Stimulated activated CD8-positive, alpha-beta memory T cell treated with anti-CD3 and anti-CD28 coated beads, Interleukin-2, amount 100 ng/mL, for 48 hours (primary cell): Measurements from ENCODE around the gene TAAR1.
"Not testable (repeated sequence)": the region's sequence is repeated elsewhere in the genome, so short reads cannot be mapped to it uniquely, and the experiment has no call there.

ENCODE experiments used
- DNase-seq, 2 donors: peaks; one replicate each; pipeline ENCODE4 v3.0.0-alpha.2; 2020; ENCODE audit warnings: low read depth in 2 of 2

Gene TAAR1

GRCh38 chr6:132663661-132664060 is 4.7 kb upstream of the TAAR1 start:
- no peak for DNase-seq

DNA sequence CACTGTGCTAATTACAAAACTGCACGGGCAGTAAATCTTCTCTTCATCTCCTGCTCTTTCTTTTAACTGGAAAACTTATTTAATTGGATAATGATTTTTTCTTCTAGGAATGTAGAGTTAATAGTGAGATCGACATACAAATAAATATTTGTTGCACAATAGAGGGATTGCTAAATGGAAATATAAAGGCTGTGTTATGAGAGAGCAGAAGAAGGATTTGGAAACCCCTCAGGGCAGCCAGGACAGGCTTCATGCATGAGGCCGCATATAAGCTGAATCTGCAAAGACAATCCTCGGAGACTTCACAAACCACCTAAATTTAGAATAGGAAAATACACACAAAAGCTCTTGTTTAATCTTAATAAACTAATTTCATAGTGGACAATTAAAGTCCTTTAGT is 2.9 kb upstream of the TAAR1 start:
- DNase-seq, result no peak

DNA sequence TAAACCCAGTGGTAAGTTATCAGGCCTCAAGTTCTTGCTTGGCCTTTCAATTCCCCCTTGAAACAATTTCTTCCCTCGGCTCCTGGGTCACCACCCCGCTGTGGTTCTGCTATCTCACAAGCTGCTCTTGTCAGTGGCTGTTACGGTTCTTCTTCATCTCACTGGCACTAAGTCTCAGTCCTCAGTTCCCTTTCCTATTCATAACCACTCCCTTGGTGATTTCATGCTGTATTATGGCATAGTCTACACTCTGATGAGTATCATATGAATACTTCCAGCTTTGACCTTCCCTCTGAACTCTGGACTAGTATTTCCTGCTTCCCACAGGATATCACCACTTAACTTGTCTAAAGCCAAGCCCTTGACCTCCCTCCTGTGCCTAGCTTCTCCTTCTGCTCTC is 7.9 kb downstream of the TAAR1 start:
- DNase-seq, result no peak

GRCh38 chr6:132650429-132650828 is 8.6 kb downstream of the TAAR1 start:
- DNase-seq, result no peak

DNA sequence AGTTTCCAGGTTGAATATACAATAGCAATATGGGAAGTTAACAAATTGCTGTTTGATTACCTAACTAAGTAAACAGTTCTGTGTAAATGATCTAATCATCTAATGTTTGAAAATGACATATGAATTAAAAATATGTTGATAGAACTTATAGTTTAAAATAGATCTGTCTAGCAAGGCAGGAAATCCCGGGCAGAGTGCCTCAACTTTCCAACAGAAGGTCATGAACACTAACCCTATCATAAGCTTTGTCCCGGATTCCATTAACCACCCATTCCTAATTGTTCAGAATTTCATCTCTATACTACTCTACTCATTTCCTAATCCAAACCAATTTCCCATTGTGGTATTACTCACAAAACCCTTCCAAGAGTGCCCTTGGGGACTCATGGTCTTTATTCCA is 10.2 kb downstream of the TAAR1 start:
- DNase-seq, result no peak

DNA sequence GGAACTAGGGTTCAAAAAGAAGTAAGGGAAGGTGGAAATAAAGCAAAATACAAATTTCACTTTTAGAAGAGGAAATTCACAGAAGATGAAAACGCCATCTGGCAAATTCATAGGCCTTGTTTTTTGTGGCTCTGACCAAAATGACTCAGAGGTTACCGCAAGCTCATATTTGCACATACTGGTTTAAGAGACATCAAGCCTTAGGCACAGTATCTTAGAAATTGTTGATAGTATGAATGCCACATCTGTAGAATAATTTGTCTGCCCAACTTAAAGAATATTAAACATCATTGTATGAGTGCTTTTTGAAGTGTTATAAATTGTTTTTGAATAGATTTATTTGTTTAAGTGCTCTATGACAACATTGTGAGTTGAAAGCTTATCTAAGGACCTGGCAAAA is 10.6 kb downstream of the TAAR1 start:
- no peak for DNase-seq

GRCh38 chr6:132643547-132643946 is 15.4 kb downstream of the TAAR1 start:
- no peak for DNase-seq

DNA sequence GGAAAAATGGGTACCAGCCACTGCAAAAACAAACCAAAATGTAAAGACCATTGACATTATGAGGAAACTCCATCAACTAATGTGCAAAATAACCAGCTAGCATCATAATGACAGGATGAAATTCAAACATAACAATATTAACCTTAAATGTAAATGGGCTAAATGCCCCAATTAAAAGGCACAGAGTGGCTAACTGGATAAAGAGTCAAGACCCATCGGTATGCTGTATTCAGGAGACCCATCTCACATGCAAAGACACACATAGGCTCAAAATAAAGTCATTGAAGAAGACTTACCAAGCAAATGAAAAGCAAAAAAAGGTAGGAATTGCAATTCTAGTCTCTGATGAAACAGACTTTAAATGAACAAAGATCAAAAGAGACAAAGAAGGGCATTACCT is 21.8 kb downstream of the TAAR1 start:
- not testable (repeated sequence) for DNase-seq

DNA sequence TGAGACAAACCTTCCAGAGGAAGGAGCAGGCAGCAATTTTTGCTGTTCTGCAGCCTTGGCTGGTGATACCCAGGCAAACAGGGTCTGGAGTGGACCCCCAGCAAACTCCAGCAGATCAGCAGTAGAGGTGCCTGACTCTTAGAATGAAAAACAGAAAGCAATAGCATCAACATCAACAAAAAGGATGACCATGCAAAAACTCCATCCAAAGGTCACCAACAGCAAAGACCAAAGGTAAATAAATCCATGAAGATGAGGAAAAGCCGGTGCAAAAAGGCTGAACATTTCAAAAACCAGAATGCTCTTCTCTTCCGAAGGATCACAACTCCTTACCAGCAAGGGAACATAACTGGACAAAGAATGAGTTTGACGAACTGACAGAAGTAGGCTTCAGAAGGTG is 23.1 kb downstream of the TAAR1 start:
- not testable (repeated sequence) for DNase-seq

DNA sequence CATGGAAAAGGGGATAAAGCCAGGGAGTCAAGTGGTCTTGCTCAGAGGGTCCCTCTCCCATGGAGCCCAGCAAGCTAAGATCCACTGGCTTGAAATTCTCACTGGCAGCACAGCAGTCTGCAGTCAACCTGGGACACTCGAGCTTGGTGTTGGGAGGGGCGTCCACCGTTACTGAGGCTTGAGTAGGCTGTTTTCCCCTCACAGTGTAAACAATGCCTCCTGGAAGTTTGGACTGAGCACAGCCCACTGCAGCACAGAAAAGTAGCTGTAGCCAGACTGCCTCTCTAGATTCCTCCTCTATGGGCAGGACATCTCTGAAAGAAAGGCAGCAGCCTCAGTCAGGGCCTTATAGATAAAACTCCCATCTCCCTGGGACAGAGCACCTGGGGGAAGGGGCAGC is 23.7 kb downstream of the TAAR1 start:
- not testable (repeated sequence) for DNase-seq

GRCh38 chr6:132634796-132635195 is 24.2 kb downstream of the TAAR1 start:
- no peak for DNase-seq

- no peak for DNase-seq
Measured at GRCh38 chr6:132633362-132633761, 25.6 kb downstream of the TAAR1 start.

- no peak for DNase-seq
Measured at GRCh38 chr6:132624175-132624574, 34.8 kb downstream of the TAAR1 start, which contains the start of gene TAAR2. Gene TAAR2 (minus strand): TSS chr6:132624275. CDS start chr6:132624275, 0 bp downstream.

DNA sequence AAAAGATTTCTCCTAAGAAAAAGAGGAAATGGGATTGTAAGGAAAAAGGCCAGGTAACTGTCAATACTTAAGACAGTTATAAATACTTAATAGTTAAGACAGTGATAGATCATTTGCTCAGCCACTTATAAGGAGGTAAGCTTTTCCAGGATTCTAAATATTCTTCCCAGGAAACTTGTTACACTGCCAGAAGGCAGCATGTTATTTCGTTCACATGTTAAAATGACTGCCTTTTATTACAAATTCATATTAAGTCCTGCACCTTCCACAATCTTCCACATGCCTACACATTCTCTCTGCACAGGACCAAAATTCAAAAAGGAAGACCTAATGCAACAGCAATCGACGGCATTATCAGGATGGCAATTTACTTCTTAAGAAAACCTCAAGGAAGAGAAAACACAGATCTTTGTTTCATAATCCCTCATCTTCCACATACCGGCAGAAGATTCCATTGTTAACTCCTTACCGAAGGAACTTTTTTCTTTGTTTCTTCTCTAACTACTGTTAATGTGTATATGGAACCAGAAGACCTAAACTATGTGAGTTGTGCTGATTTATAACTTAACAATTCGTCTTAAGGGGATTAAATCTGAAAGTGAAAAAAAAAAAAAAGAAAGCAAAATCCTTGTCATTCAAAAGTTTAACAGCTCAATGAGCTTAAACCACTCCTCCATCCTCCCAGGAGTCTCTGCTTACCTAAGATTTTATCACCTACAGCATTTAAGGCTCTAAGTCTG is 35.7 kb downstream of the TAAR1 start:
- no peak for DNase-seq

- DNase-seq, result no peak
Measured at GRCh38 chr6:132616677-132617076, 42.3 kb downstream of the TAAR1 start.

GRCh38 chr6:132614554-132614953 is 44.4 kb downstream of the TAAR1 start:
- no peak for DNase-seq

DNA sequence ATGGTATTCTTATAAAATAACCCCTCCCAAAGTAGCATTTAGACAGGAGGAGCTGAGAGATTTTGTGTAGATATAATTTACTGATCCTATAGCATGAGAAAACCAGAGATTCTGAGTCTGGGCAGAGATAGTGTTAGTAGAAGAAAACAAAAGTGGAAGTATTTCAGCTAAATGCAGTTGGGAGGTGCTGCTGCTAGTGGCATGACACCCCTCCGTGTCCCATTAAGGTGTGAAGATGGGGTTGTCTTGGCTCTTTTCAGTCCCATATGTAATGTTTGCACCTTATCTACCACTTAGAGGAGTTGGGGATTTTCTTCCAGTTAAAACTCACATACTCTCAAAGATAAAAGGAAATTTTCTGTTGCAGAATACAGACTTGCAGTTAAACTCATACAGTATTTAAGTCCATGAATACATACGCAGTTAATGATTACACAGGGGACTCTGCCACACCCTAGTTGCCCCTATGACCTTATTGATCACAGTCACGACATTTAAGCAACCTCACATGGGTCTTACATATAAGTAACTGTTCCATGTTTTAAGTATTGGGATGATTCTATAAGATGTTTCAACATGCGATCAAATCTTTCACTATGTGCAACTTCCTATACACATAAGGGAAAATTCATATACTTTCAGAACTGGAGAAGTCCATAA is 46.4 kb downstream of the TAAR1 start:
- no peak for DNase-seq

DNA sequence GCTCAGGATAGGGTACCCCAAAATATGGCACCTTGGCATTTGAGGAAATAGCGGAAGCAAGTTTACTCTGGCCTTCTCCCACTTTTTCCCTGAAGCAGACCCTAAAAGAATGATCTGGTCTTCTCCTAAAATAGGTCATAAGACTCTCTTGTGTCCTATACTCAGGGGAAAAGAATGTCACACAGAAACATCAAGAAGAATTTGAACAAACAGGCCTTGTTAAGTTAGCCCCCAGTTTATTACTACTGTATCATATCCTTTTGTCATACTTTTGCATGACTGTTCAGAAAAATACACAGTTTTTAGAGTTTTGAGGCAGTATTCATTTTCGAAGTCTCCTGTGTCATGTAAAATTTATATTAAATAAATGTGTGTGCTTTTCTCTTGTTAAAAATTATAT is 47.4 kb downstream of the TAAR1 start:
- DNase-seq, result no peak

GRCh38 chr6:132607544-132608233 is 51.3 kb downstream of the TAAR1 start:
- DNase-seq, result no peak

DNA sequence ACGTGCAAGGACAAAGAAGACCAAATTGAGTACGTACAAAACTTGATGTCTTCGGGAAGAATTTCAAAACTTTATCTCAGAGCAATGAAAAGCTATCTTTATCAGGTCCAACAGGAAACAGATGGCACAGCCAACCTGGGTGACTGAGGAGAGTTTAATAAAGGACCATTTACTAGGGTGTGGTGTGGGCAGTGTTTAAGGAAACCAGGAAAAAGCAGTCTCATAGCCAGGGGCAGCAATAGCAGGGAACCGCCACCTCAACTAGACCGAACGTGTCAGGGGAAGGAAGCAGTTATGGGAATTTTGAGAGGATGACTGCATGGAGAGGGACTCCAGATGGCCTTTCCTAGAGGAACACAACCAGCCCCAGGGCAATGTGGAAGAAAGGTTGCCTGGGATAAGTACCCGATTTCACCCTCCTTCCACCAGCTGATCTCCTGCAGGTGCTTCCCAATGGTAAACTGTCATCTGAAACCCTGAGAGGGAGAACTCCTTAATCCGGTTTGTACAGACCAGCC is 54.3 kb downstream of the TAAR1 start:
- DNase-seq, result no peak

DNA sequence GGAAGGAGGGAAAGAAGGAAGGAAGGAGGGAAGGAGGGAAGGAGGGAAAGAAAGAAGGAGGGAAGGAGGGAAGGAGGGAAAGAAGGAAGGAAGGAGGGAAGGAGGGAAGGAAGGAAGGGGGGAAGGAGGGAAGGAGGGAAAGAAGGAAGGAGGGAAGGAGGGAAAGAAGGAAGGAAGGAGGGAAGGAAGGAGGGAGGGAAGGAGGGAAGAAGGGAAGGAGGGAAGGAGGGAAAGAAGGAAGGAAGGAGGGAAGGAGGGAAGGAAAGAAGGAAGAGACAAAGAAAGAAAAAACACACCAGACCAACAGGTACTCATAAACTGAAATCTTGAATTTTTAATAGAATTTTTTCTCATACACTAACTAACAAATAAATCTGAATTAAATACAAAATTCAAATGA is 58.1 kb downstream of the TAAR1 start:
- DNase-seq, result not testable (repeated sequence)

DNA sequence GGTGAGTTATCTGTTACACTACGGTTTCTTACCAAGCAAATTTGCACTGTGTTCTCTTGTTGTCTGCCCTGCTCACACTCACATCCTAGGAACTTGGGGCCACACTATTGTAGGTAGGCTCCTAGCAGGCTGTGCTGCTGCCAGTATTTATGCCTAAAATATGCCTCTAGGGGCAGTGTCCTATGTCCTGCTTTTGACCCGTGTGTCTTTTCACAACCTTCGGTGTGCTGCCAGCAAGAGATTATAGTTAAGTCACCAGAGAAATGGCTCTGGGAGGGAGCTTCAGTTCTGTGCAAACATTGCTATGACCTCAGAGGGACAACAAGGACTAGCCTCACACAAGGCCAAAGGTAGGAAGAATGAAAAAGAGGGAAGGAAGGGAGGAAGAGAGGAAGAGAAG is 60.5 kb downstream of the TAAR1 start:
- no peak for DNase-seq

GRCh38 chr6:132596201-132596600 is 62.8 kb downstream of the TAAR1 start:
- no peak for DNase-seq
